Spleen (tissue), 11 donors: Measurements from ENCODE around the gene UBE2E2. TPM values are rescaled to one million over a fixed set of nuclear protein-coding genes. Genes with fewer than 3 reads are reported as not detected.

ENCODE experiments used
- DNase-seq: peaks from one replicate; pipeline ENCODE4 v3.0.0-alpha.2; 2020
- H3K27ac ChIP-seq, 8 donors: fragments of 200-600 bp; sonication (generic) in 7 of 8; 1 replicate in 4 of 8; 2 replicates in 4 of 8; pipeline versions ENCODE4 v1.5.0 to v1.8.0; 2016 to 2021; ENCODE audit warnings: inconsistent platforms in 4 of 8, mild to moderate bottlenecking in 4 of 8, moderate library complexity in 1 of 8
- H3K27me3 ChIP-seq, 7 donors: fragments of 200-600 bp; sonication (generic) in 6 of 7; replicated peaks in 1 of 7; 1 replicate in 4 of 7; 2 replicates in 3 of 7; pipeline versions ENCODE4 v1.5.0 to v1.8.0; 2016 to 2021; ENCODE audit warnings: inconsistent platforms in 3 of 7, mild to moderate bottlenecking in 1 of 7
- H3K36me3 ChIP-seq, 6 donors: fragments of 200-600 bp; sonication (generic) in 5 of 6; 1 replicate in 4 of 6; 2 replicates in 2 of 6; pipeline versions ENCODE4 v1.5.0 to v1.8.0; 2016 to 2021; ENCODE audit warnings: inconsistent platforms in 2 of 6
- H3K4me1 ChIP-seq, 6 donors: fragments of 200-600 bp; sonication (generic) in 5 of 6; 1 replicate in 3 of 6; 2 replicates in 3 of 6; pipeline versions ENCODE4 v1.5.0 to v1.8.0; 2016 to 2021; ENCODE audit warnings: inconsistent platforms in 3 of 6
- H3K4me3 ChIP-seq, 8 donors: fragments of 200-600 bp; sonication (generic) in 7 of 8; 1 replicate in 4 of 8; 2 replicates in 4 of 8; pipeline versions ENCODE4 v1.5.0 to v1.8.0; 2016 to 2021; ENCODE audit warnings: inconsistent platforms in 4 of 8, mild to moderate bottlenecking in 4 of 8, moderate library complexity in 2 of 8
- H3K9me3 ChIP-seq, 8 donors: fragments of 200-600 bp; sonication (generic) in 7 of 8; 1 replicate in 4 of 8; 2 replicates in 4 of 8; pipeline versions ENCODE4 v1.5.0 to v1.8.0; 2016 to 2021; ENCODE audit warnings: inconsistent platforms in 4 of 8
- CTCF ChIP-seq, 11 experiments: fragments of 200-600 bp in 7 of 11; fragments of 450-650 bp in 4 of 11; sonication (generic) in 4 of 11; IDR thresholded peaks in 8 of 11; conservative IDR thresholded peaks in 3 of 11; 1 replicate in 7 of 11; 2 replicates in 4 of 11; pipeline versions ENCODE4 v1.4.0 to v1.8.0; 2016 to 2021; ENCODE audit warnings: antibody characterized with exemption in 11 of 11, inconsistent platforms in 4 of 11, mild to moderate bottlenecking in 1 of 11
- POLR2A ChIP-seq, 3 donors: fragments of 450-650 bp; IDR thresholded peaks; one replicate each; pipeline ENCODE4 v1.5.1; 2017; ENCODE audit warnings: antibody characterized with exemption in 3 of 3, mild to moderate bottlenecking in 1 of 3
- POLR2AphosphoS5 ChIP-seq, 3 donors: sonication (generic); formaldehyde crosslinking; IDR thresholded peaks; one replicate each; pipeline ENCODE4 v1.5.1; 2017; ENCODE audit warnings: antibody characterized with exemption in 3 of 3
- WGBS, 5 donors: extraction: QIAGEN DNeasy Blood & Tissue Kit in 3 of 5; methylation state at CpG; one replicate each; pipeline versions ENCODE4 v1.1.5 to v1.1.7; 2013 to 2018; 5-methylcytosine and 5-hydroxymethylcytosine counted together
- intact Hi-C: fragments of 100-400 bp; cut with DNase I; formaldehyde crosslinking; loops from one replicate; pipeline ENCODE4 v1.15.0; 2023; ENCODE audit warnings: low total_unique reads
- polyA plus RNA-seq, 3 donors: library from polyadenylated mRNA; stranded (reverse); fragments of 200-250 nt; gene quantifications; one replicate each; pipeline ENCODE4 v1.2.1, GENCODE V29; 2013
- total RNA-seq, 7 donors: library from RNA; depleted of rRNA in 3 of 7; stranded (reverse); fragments of >200 nt in 3 of 7; fragmentation: NEBNext Ultra II Directional in 4 of 7; extraction: Animal tissue kit (Norgen Biotek cat#: 25700) in 4 of 7; gene quantifications; one replicate each; pipeline versions ENCODE4 v1.1.0 to v1.2.1, GENCODE V29; 2016 to 2021
- donor health status: healthy with polysubstance abuse.
- donor health status: DM: no; HTN: no; CAD: no; lungs with moderate emphysema.
- donor health status: DM: no; HTN: no; CAD: no.
- donor health status: Bipolar disorder and iron deficiency.
- donor health status: healthy.
- donor health status: DM: no; HTN: no; CAD: no.
- donor health status: DM: yes; HTN: yes; CAD: no.

UBE2E2 gene
- total and polyA plus RNA-seq, 10 donors = 27.9 to 87.6 (median 41.2) TPM

- Histone ChIP-seq H3K9me3 (no peaks in the 10 kb centered on the region), H3K27ac (no peak overlapping the region), H3K36me3 (no peaks in the 10 kb centered on the region), H3K4me1 (peaks cover 3 to 49% (median 22%) of the 10 kb centered on the region in 6 donors), H3K27me3 (no peaks in the 10 kb centered on the region), H3K4me3 (no peak overlapping the region)
- no peak for DNase-seq
- intact Hi-C loops = no loop called here
- WGBS, 5 donors = 71 to 87% (median 75%) methylated on average over 2 of the region's 2 CpGs
- no peak for TF ChIP-seq POLR2AphosphoS5 (IDR thresholded peaks at IDR 0.05)
- no peak for TF ChIP-seq POLR2A (IDR thresholded peaks at IDR 0.05)
- TF ChIP-seq CTCF (IDR thresholded peaks at IDR 0.05 in 8 of 11, conservative IDR thresholded peaks at IDR 0.05 in 3 of 11) = no peak
These were observed 199.8 kb downstream of the UBE2E2 start for GRCh38 chr3:23402728-23403492.

GRCh38 chr3:23404246-23404645 is 201.1 kb downstream of the UBE2E2 start:
- intact Hi-C loops = no loop called here
- no peak overlapping the region for H3K27ac ChIP-seq
- no peaks in the 10 kb centered on the region for H3K27me3 ChIP-seq
- no peaks in the 10 kb centered on the region for H3K36me3 ChIP-seq
- DNase-seq = no peak
- H3K4me3 ChIP-seq = no peak overlapping the region
- peaks cover 3 to 49% (median 22%) of the 10 kb centered on the region in 6 donors for H3K4me1 ChIP-seq
- no peaks in the 10 kb centered on the region for H3K9me3 ChIP-seq
- TF ChIP-seq POLR2A (IDR thresholded peaks at IDR 0.05) (no peak), CTCF (IDR thresholded peaks at IDR 0.05 in 8 of 11, conservative IDR thresholded peaks at IDR 0.05 in 3 of 11) (no peak), POLR2AphosphoS5 (IDR thresholded peaks at IDR 0.05) (no peak)

GRCh38 chr3:23405081-23405480 is 202.0 kb downstream of the UBE2E2 start:
- Histone ChIP-seq H3K9me3 (no peaks in the 10 kb centered on the region), H3K4me3 (no peak overlapping the region), H3K27me3 (no peaks in the 10 kb centered on the region), H3K36me3 (no peaks in the 10 kb centered on the region), H3K27ac (no peak overlapping the region), H3K4me1 (peaks cover 3 to 50% (median 21%) of the 10 kb centered on the region in 6 donors)
- WGBS, 5 donors = 67 to 80% (median 74%) methylated on average over 1 of the region's 1 CpG
- DNase-seq = no peak
- no peak for TF ChIP-seq CTCF (IDR thresholded peaks at IDR 0.05 in 8 of 11, conservative IDR thresholded peaks at IDR 0.05 in 3 of 11)
- TF ChIP-seq POLR2A (IDR thresholded peaks at IDR 0.05) = no peak
- TF ChIP-seq POLR2AphosphoS5 (IDR thresholded peaks at IDR 0.05) = no peak
- intact Hi-C loops = no loop called here

- DNase-seq = no peak
- Histone ChIP-seq H3K27ac (no peak overlapping the region), H3K4me3 (no peak overlapping the region), H3K9me3 (no peaks in the 10 kb centered on the region), H3K27me3 (no peaks in the 10 kb centered on the region), H3K36me3 (no peaks in the 10 kb centered on the region), H3K4me1 (peaks cover 3 to 58% (median 20%) of the 10 kb centered on the region in 6 donors)
- intact Hi-C loops = no loop called here
- 52 to 76% (median 64%) methylated on average over 1 of the region's 1 CpG for WGBS, 5 donors
- TF ChIP-seq POLR2AphosphoS5 (IDR thresholded peaks at IDR 0.05) = no peak
- TF ChIP-seq CTCF (IDR thresholded peaks at IDR 0.05 in 8 of 11, conservative IDR thresholded peaks at IDR 0.05 in 3 of 11) = no peak
- TF ChIP-seq POLR2A (IDR thresholded peaks at IDR 0.05) = no peak
These were observed 203.5 kb downstream of the UBE2E2 start for GRCh38 chr3:23406601-23407000.
